SIG-M5 (cell line): Measurements from ENCODE around the gene SYNPR.
"Not testable (repeated sequence)": the region's sequence is repeated elsewhere in the genome, so short reads cannot be mapped to it uniquely, and the experiment has no call there.

Source experiments
- DNase-seq: peaks from one replicate; lab custom pipeline; 2025; lab: John Stamatoyannopoulos, UW

Gene SYNPR

GRCh38 chr3:63278171-63279004 is at the start of gene SYNPR:
SYNPR (plus strand) TSS chr3:63278308.
- no peak for DNase-seq

GRCh38 chr3:63228677-63229076 is 49.4 kb upstream of the SYNPR start:
- DNase-seq = no peak

GRCh38 chr3:63230146-63230545 is 48.0 kb upstream of the SYNPR start:
- no peak for DNase-seq

- no peak for DNase-seq
Measured at GRCh38 chr3:63231643-63232042, 46.5 kb upstream of the SYNPR start.

- no peak for DNase-seq
Measured at GRCh38 chr3:63232764-63233396, 45.2 kb upstream of the SYNPR start.

GRCh38 chr3:63240381-63240902 is 37.7 kb upstream of the SYNPR start:
- DNase-seq = no peak

- DNase-seq = no peak
Measured at GRCh38 chr3:63242124-63242523, 36.0 kb upstream of the SYNPR start.

GRCh38 chr3:63244486-63244885 is 33.6 kb upstream of the SYNPR start:
- DNase-seq = no peak

GRCh38 chr3:63245726-63246241 is 32.3 kb upstream of the SYNPR start:
- DNase-seq = no peak

GRCh38 chr3:63248015-63248414 is 30.1 kb upstream of the SYNPR start:
- DNase-seq = no peak

GRCh38 chr3:63251499-63251898 is 26.6 kb upstream of the SYNPR start:
- no peak for DNase-seq

GRCh38 chr3:63255819-63256218 is 22.3 kb upstream of the SYNPR start:
- not testable (repeated sequence) for DNase-seq

- no peak for DNase-seq
Measured at GRCh38 chr3:63264716-63265115, 13.4 kb upstream of the SYNPR start.

- no peak for DNase-seq
Measured at GRCh38 chr3:63274359-63274758, 3.7 kb upstream of the SYNPR start.

GRCh38 chr3:63279005-63279841 is 1.1 kb downstream of the SYNPR start:
- no peak for DNase-seq

- no peak for DNase-seq
Measured at GRCh38 chr3:63287610-63288009, 9.5 kb downstream of the SYNPR start.

GRCh38 chr3:63290686-63291085 is 12.6 kb downstream of the SYNPR start:
- DNase-seq = no peak

GRCh38 chr3:63294332-63294731 is 16.2 kb downstream of the SYNPR start:
- no peak for DNase-seq

GRCh38 chr3:63295356-63295755 is 17.2 kb downstream of the SYNPR start:
- DNase-seq = no peak

- DNase-seq = no peak
Measured at GRCh38 chr3:63295806-63296205, 17.7 kb downstream of the SYNPR start.

- DNase-seq = no peak
Measured at GRCh38 chr3:63296249-63296648, 18.1 kb downstream of the SYNPR start.

GRCh38 chr3:63303238-63303637 is 25.1 kb downstream of the SYNPR start:
- DNase-seq = no peak
